ENCODE results near the gene RTL9. TPM values are rescaled to one million over a fixed set of nuclear protein-coding genes. Genes with fewer than 3 reads are reported as not detected.

RTL9 gene
- polyA plus RNA-seq, 1 of the 3 experiments (the other 2 are of a cell fraction) = 0.02 TPM

- H3F3A ChIP-seq (replicated peaks; ENCODE audit: insufficient read depth) = no peaks in the 10 kb centered on the region
- no peaks in the 10 kb centered on the region for H3K9me2 ChIP-seq
- no peaks in the 10 kb centered on the region for H4K20me1 ChIP-seq (ENCODE audit: insufficient read depth)
- no peaks in the 10 kb centered on the region for H3K9me3 ChIP-seq
- H3K4me3 ChIP-seq (ENCODE audit: low read depth in 2 of 2, low read length in 1 of 2) = no peak overlapping the region
- no peak overlapping the region for H2AFZ ChIP-seq (ENCODE audit: low read depth)
- no peaks in the 10 kb centered on the region for H3K36me3 ChIP-seq (replicated peaks in 1 of 2; ENCODE audit: control insufficient read depth in 1 of 2, insufficient read depth in 2 of 2, low read length in 1 of 2)
- CTCF ChIA-PET = no interaction called here
- POLR2A ChIA-PET = interaction anchor here (0.7 kb wide), 1 partner anchor 117 kb away, joined by 3 read pairs; no protein-coding TSS in a partner anchor
- 8% methylated on average over 1 of the region's 1 CpG for WGBS (ENCODE audit: low lambda C conversion rate)
- H3K27ac ChIP-seq (ENCODE audit: low read depth in 2 of 2, low read length in 1 of 2) = no peak overlapping the region
- no peaks in the 10 kb centered on the region for H3K79me2 ChIP-seq (ENCODE audit: insufficient read depth)
- no peak overlapping the region for H3K9ac ChIP-seq
- H3K4me2 ChIP-seq = no peak overlapping the region
- no peak for DNase-seq
- no peak for TF ChIP-seq MXI1 (IDR thresholded peaks at IDR 0.05; ENCODE audit: low read depth, low read length)
- TF ChIP-seq TEAD4 (IDR thresholded peaks at IDR 0.05; ENCODE audit: borderline replicate concordance, insufficient read depth) = no peak
- no peak for TF ChIP-seq ZBTB33 (IDR thresholded peaks at IDR 0.05; ENCODE audit: borderline replicate concordance, low read depth)
- no peak for TF ChIP-seq GABPA (IDR thresholded peaks at IDR 0.05; ENCODE audit: low read depth)
- no peak for TF ChIP-seq IRF3 (IDR thresholded peaks at IDR 0.05; ENCODE audit: low read depth, low read length)
- no peak for TF ChIP-seq YY1 (IDR thresholded peaks at IDR 0.05; ENCODE audit: low read depth)
- no peak for TF ChIP-seq CHD2 (IDR thresholded peaks at IDR 0.05; ENCODE audit: low read length, partially characterized antibody)
- no peak for TF ChIP-seq RCOR1 (IDR thresholded peaks at IDR 0.05; ENCODE audit: low read length)
- H3K27me3 ChIP-seq (ENCODE audit: insufficient read depth) = no peaks in the 10 kb centered on the region
- no peaks in the 10 kb centered on the region for H3K4me1 ChIP-seq (ENCODE audit: control insufficient read depth in 1 of 2, insufficient read depth in 2 of 2, low read depth in 1 of 2, low read length in 1 of 2)
These were observed 625 bp downstream of the RTL9 start for GRCh38 chrX:110359273-110359672.

GRCh38 chrX:110363244-110363643 is 4.6 kb downstream of the RTL9 start:
- POLR2A ChIA-PET = no interaction called here
- CTCF ChIA-PET = no interaction called here
- Histone ChIP-seq H3K4me1 (ENCODE audit: control insufficient read depth in 1 of 2, insufficient read depth in 2 of 2, low read depth in 1 of 2, low read length in 1 of 2) (no peaks in the 10 kb centered on the region), H3K27me3 (ENCODE audit: insufficient read depth) (no peaks in the 10 kb centered on the region), H3K79me2 (ENCODE audit: insufficient read depth) (no peaks in the 10 kb centered on the region), H3K9ac (no peak overlapping the region), H4K20me1 (ENCODE audit: insufficient read depth) (no peaks in the 10 kb centered on the region), H3K4me2 (no peak overlapping the region), H2AFZ (ENCODE audit: low read depth) (no peak overlapping the region), H3K27ac (ENCODE audit: low read depth in 2 of 2, low read length in 1 of 2) (no peak overlapping the region), H3K4me3 (ENCODE audit: low read depth in 2 of 2, low read length in 1 of 2) (no peak overlapping the region), H3K9me3 (no peaks in the 10 kb centered on the region), H3K9me2 (no peaks in the 10 kb centered on the region), H3F3A (replicated peaks; ENCODE audit: insufficient read depth) (no peaks in the 10 kb centered on the region), H3K36me3 (replicated peaks in 1 of 2; ENCODE audit: control insufficient read depth in 1 of 2, insufficient read depth in 2 of 2, low read length in 1 of 2) (no peaks in the 10 kb centered on the region)
- WGBS (ENCODE audit: low lambda C conversion rate) = 36% methylated on average over 1 of the region's 1 CpG
- DNase-seq = no peak
- no peak for TF ChIP-seq YY1 (IDR thresholded peaks at IDR 0.05; ENCODE audit: low read depth)
- no peak for TF ChIP-seq CHD2 (IDR thresholded peaks at IDR 0.05; ENCODE audit: low read length, partially characterized antibody)
- no peak for TF ChIP-seq SIN3A (IDR thresholded peaks at IDR 0.05; ENCODE audit: borderline replicate concordance, low read depth, low read length)
- no peak for TF ChIP-seq EP300 (IDR thresholded peaks at IDR 0.05; ENCODE audit: borderline replicate concordance in 1 of 2, low read depth in 1 of 2, low read length in 1 of 2)
- no peak for TF ChIP-seq TCF12 (IDR thresholded peaks at IDR 0.05)
- no peak for TF ChIP-seq USF1 (IDR thresholded peaks at IDR 0.05; ENCODE audit: borderline replicate concordance, low read depth)
- no peak for TF ChIP-seq IRF3 (IDR thresholded peaks at IDR 0.05; ENCODE audit: low read depth, low read length)
- no peak for TF ChIP-seq POLR2AphosphoS5 (IDR thresholded peaks at IDR 0.05; ENCODE audit: low read depth, low read length)
- no peak for TF ChIP-seq JUND (IDR thresholded peaks at IDR 0.05)
- TF ChIP-seq TEAD4 (IDR thresholded peaks at IDR 0.05; ENCODE audit: borderline replicate concordance, insufficient read depth) = no peak
- TF ChIP-seq FOSL2 (IDR thresholded peaks at IDR 0.05; ENCODE audit: borderline replicate concordance, low read depth) = no peak
- TF ChIP-seq MAX (IDR thresholded peaks at IDR 0.05; ENCODE audit: low read depth) = no peak
- TF ChIP-seq RFX5 (IDR thresholded peaks at IDR 0.05; ENCODE audit: low read length) = no peak
- TF ChIP-seq REST (IDR thresholded peaks at IDR 0.05; ENCODE audit: low read depth, low read length) = no peak
- no peak for TF ChIP-seq RCOR1 (IDR thresholded peaks at IDR 0.05; ENCODE audit: low read length)

Measured in SK-N-SH (cell line).